Kidney (tissue), 14 donors: ENCODE measurements around the gene DLG5. TPM values are rescaled to one million over a fixed set of nuclear protein-coding genes. Genes with fewer than 3 reads are reported as not detected.

Experiments
- DNase-seq, 5 donors: peaks; one replicate each; pipeline ENCODE4 v3.0.0-alpha.2; 2013 to 2020
- FAIRE-seq: peaks from 2 replicates; lab custom pipeline; 2012; peaks lifted over from hg19 to GRCh38; lab: Jason Lieb, UNC
- H3K27ac ChIP-seq, 2 donors: one replicate each; pipeline ENCODE4 v1.7.0; 2013; ENCODE audit warnings: low read depth in 2 of 2, low read length in 2 of 2, inconsistent platforms in 1 of 2
- H3K27me3 ChIP-seq: one replicate; pipeline ENCODE4 v1.7.1; 2013; ENCODE audit warnings: low read length, inconsistent platforms; ENCODE audit not compliant: control insufficient read depth, insufficient read depth
- H3K36me3 ChIP-seq, 3 donors: one replicate each; pipeline versions ENCODE4 v1.7.0 to v1.7.1; 2013; ENCODE audit warnings: low read length in 3 of 3, control low read depth in 1 of 3, inconsistent platforms in 1 of 3; ENCODE audit not compliant: insufficient read depth in 3 of 3, control insufficient read depth in 2 of 3
- H3K4me1 ChIP-seq, 3 donors: one replicate each; pipeline versions ENCODE4 v1.7.0 to v1.7.1; 2013; ENCODE audit warnings: low read length in 3 of 3, inconsistent platforms in 1 of 3, low read depth in 1 of 3; ENCODE audit not compliant: control insufficient read depth in 2 of 3, insufficient read depth in 2 of 3
- H3K4me3 ChIP-seq, 3 donors: one replicate each; pipeline versions ENCODE4 v1.7.0 to v1.8.1; 2013; ENCODE audit warnings: low read length in 3 of 3, control low read depth in 1 of 3, inconsistent platforms in 1 of 3
- H3K9ac ChIP-seq, 3 donors: one replicate each; pipeline versions ENCODE4 v1.7.0 to v1.7.1; 2013; ENCODE audit warnings: low read length in 3 of 3, control low read depth in 1 of 3, inconsistent platforms in 1 of 3
- H3K9me3 ChIP-seq, 3 donors: one replicate each; pipeline versions ENCODE4 v1.7.0 to v1.7.1; 2013; ENCODE audit warnings: low read length in 3 of 3, control low read depth in 1 of 3, inconsistent platforms in 1 of 3; ENCODE audit not compliant: control insufficient read depth in 2 of 3, insufficient read depth in 1 of 3
- CTCF ChIP-seq: IDR thresholded peaks from 3 replicates; pipeline ENCODE4 v1.5.1; 2012; ENCODE audit warnings: mild to moderate bottlenecking, moderate library complexity, borderline replicate concordance; ENCODE audit not compliant: insufficient read depth; ENCODE audit errors: extremely low read depth
- intact Hi-C: fragments of 100-400 bp; cut with DNase I; formaldehyde crosslinking; loops from one replicate; pipeline ENCODE4 v1.11.1; 2022
- polyA plus RNA-seq: library from polyadenylated mRNA; stranded (reverse); fragments of 350-450 nt; fragmentation: Illumina TruSeq; extraction: RNeasy Lipid Tissue Mini Kit (QIAGEN cat#74804); gene quantifications from one replicate; pipeline ENCODE4 v1.2.3, GENCODE V29; 2014; ENCODE audit warnings: low read depth, low replicate concordance; ENCODE audit not compliant: insufficient read depth
- total RNA-seq: library from RNA; stranded (reverse); fragmentation: NEBNext Ultra II Directional; extraction: Animal tissue kit (Norgen Biotek cat#: 25700); gene quantifications from one replicate; pipeline ENCODE4 v1.2.1, GENCODE V29; 2021
- donor health status: control.
- donor health status: control.
- donor health status: control.
- donor health status: control.
- donor health status: control.
- donor health status: DM: yes; HTN: yes; CAD: no.
- donor health status: Normal renal cell carcinoma (clear cell type).

DLG5 gene
- total and polyA plus RNA-seq, 2 donors from 2014 or later, result 5.4 to 30.0 TPM

DNA sequence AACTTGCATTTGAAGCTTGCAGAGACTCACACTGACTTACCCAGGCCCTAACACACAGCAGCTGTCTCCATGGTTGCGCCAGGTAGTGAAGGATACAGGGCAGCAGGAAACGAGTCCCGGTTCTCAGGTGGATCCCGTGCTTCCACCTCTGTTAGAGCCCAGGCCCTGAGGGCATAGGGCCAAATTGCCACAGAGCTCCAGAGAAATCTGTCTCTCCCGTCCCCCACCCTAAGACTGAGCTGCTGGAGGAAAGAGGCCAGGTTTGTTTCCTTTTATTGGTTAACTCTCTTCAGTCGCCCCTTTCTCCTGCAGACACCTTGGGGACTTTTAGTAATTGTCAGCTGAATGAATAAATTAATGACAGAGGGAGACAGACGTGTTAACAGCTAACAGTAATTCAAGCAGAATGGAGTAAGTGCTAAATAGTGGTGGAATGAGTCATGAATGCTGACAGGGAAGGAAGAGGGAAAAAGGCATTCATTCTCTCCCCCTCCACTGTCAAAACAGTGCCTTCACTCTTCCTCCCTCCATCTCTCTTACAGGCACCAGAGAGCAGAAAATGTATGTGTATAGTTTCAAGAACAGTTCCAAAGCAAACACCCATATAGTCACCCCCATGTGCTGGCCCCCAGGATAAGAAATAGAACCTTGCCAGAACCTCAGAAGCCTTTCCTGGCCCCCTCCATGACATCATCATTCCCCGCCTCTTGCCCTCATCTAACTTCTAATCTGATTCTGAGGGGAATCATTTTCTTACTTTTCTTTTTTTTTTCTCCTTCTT is 16.8 kb upstream of the DLG5 start:
- Histone ChIP-seq H3K4me3 (no peak overlapping the region), H3K36me3 (no peaks in the 10 kb centered on the region), H3K27ac (no peak overlapping the region), H3K9me3 (no peaks in the 10 kb centered on the region), H3K27me3 (no peaks in the 10 kb centered on the region), H3K9ac (no peak overlapping the region), H3K4me1 (no peaks in the 10 kb centered on the region)
- intact Hi-C loops, result no loop called here
- no peak for TF ChIP-seq CTCF
- DNase-seq, result peak in 4 of 5 donors; percentile 16 to 83 (median 70)
- no peak for FAIRE-seq

DNA sequence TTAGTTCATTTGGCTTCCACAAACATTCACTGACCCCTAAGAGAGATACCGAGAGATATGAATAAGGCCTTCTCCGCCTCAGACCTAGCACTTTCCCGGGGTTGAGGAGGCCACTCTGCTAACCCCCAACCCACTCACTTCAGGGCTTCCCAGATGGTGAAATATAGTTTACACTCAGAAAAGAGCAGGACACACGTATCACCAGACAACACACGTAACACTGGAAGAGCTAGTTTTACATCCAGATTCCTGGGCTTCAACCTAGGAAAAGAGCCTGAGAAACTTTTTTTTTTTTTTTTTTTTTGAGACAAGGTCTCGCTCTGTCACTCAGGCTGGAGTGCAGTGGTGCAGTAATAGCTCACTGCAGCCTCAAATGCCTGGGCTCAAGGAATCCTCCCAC is 15.2 kb upstream of the DLG5 start:
- Histone ChIP-seq H3K9me3 (no peaks in the 10 kb centered on the region), H3K9ac (no peak overlapping the region), H3K4me3 (no peak overlapping the region), H3K27me3 (no peaks in the 10 kb centered on the region), H3K27ac (no peak overlapping the region), H3K36me3 (no peaks in the 10 kb centered on the region), H3K4me1 (no peaks in the 10 kb centered on the region)
- no peak for TF ChIP-seq CTCF
- FAIRE-seq, result no peak
- intact Hi-C loops, result no loop called here
- no peak for DNase-seq

DNA sequence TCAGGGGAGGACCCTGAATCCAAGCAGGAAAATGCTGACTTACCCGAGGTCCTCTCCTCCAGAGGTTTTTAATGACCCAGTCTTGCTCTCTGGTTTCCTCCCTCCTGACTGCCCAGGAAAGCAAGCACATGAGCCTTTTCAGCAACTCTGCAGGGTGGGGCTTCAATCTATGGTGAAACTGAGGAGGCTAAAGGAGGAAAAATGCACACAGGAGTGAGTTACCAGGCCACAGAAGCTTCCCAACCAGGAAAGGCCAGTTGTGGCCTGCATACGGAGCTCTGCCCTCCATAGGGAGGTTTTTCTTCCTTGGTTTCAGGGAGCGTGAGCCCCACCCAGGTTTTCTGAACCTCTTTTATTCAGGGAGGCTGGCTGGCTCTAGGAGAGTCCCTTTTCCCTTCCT is 14.1 kb upstream of the DLG5 start:
- TF ChIP-seq CTCF, result no peak
- Histone ChIP-seq H3K4me1 (no peaks in the 10 kb centered on the region), H3K27ac (no peak overlapping the region), H3K36me3 (no peaks in the 10 kb centered on the region), H3K9me3 (no peaks in the 10 kb centered on the region), H3K4me3 (no peak overlapping the region), H3K27me3 (no peaks in the 10 kb centered on the region), H3K9ac (no peak overlapping the region)
- DNase-seq (peak in 1 of 5 donors; percentile 33), FAIRE-seq (no peak)
- intact Hi-C loops, result no loop called here
